ENCODE data around the gene TNIK. TPM values are rescaled to one million over a fixed set of nuclear protein-coding genes. Genes with fewer than 3 reads are reported as not detected.

Gene TNIK
- total RNA-seq, 1 experiment from 2014 or later, result 22.4 TPM

- BruUV-seq (replicated peaks), result no TSS peak
- ChIA-PET POLR2A (no interaction called here), CTCF (no interaction called here)
- Mint-ChIP-seq H3K9me3 (ENCODE audit: unreplicated experiment) (no peaks in the 10 kb centered on the region), H3K27me3 (ENCODE audit: insufficient read depth, unreplicated experiment) (no peaks in the 10 kb centered on the region), H3K27ac (ENCODE audit: unreplicated experiment) (no peak overlapping the region), H3K4me3 (ENCODE audit: unreplicated experiment) (no peak overlapping the region), H3K36me3 (ENCODE audit: insufficient read depth, unreplicated experiment) (no peaks in the 10 kb centered on the region), H3K4me1 (ENCODE audit: low read depth, unreplicated experiment) (peaks cover 4% of the 10 kb centered on the region)
- Histone ChIP-seq H3K4me1 (no peaks in the 10 kb centered on the region), H3K27me3 (replicated peaks; ENCODE audit: control insufficient read depth, insufficient read depth, low read length) (no peaks in the 10 kb centered on the region), H3K36me3 (ENCODE audit: control insufficient read depth, insufficient read depth, low read length) (no peaks in the 10 kb centered on the region), H3K9me3 (no peaks in the 10 kb centered on the region), H3K4me3 (ENCODE audit: low read depth, low read length) (no peak overlapping the region)
- intact Hi-C loops (cut with micrococcal nuclease; ENCODE audit: unreplicated experiment), result no loop called here
- DNase-seq, result no peak
- TF ChIP-seq CTCF (IDR thresholded peaks at IDR 0.05; ENCODE audit: insufficient read depth in 1 of 2, low read depth in 1 of 2, low read length in 1 of 2, severe bottlenecking in 1 of 2, unreplicated experiment in 1 of 2), result no peak
Observed at GRCh38 chr3:171199473-171199829, 260.8 kb downstream of the TNIK start.

- Mint-ChIP-seq H3K36me3 (ENCODE audit: insufficient read depth, unreplicated experiment) (no peaks in the 10 kb centered on the region), H3K9me3 (ENCODE audit: unreplicated experiment) (no peaks in the 10 kb centered on the region), H3K4me3 (ENCODE audit: unreplicated experiment) (no peak overlapping the region), H3K27ac (ENCODE audit: unreplicated experiment) (no peak overlapping the region), H3K27me3 (ENCODE audit: insufficient read depth, unreplicated experiment) (no peaks in the 10 kb centered on the region), H3K4me1 (ENCODE audit: low read depth, unreplicated experiment) (peaks cover 4% of the 10 kb centered on the region)
- no peaks in the 10 kb centered on the region for H3K27me3 ChIP-seq (replicated peaks; ENCODE audit: control insufficient read depth, insufficient read depth, low read length)
- no peaks in the 10 kb centered on the region for H3K4me1 ChIP-seq
- DNase-seq, result no peak
- H3K4me3 ChIP-seq (ENCODE audit: low read depth, low read length), result no peak overlapping the region
- no peak for TF ChIP-seq CTCF (IDR thresholded peaks at IDR 0.05; ENCODE audit: insufficient read depth in 1 of 2, low read depth in 1 of 2, low read length in 1 of 2, severe bottlenecking in 1 of 2, unreplicated experiment in 1 of 2)
- ChIA-PET POLR2A (interaction anchor here (0.5 kb wide), 1 partner anchor 230 kb away, joined by 5 read pairs; no protein-coding TSS in a partner anchor), CTCF (no interaction called here)
- BruUV-seq (replicated peaks), result no TSS peak
- H3K9me3 ChIP-seq, result no peaks in the 10 kb centered on the region
- H3K36me3 ChIP-seq (ENCODE audit: control insufficient read depth, insufficient read depth, low read length), result no peaks in the 10 kb centered on the region
- intact Hi-C loops (cut with micrococcal nuclease; ENCODE audit: unreplicated experiment), result no loop called here
Observed at GRCh38 chr3:171198781-171199472, 261.3 kb downstream of the TNIK start.

GRCh38 chr3:171195686-171196085 lies 264.5 kb downstream of the TNIK start:
- no peaks in the 10 kb centered on the region for H3K9me3 ChIP-seq
- peaks cover 4% of the 10 kb centered on the region for H3K4me1 Mint-ChIP-seq (ENCODE audit: low read depth, unreplicated experiment)
- no peak overlapping the region for H3K27ac Mint-ChIP-seq (ENCODE audit: unreplicated experiment)
- POLR2A ChIA-PET, result no interaction called here
- TF ChIP-seq CTCF (IDR thresholded peaks at IDR 0.05; ENCODE audit: insufficient read depth in 1 of 2, low read depth in 1 of 2, low read length in 1 of 2, severe bottlenecking in 1 of 2, unreplicated experiment in 1 of 2), result no peak
- H3K4me1 ChIP-seq, result no peaks in the 10 kb centered on the region
- BruUV-seq (replicated peaks), result no TSS peak
- H3K4me3 Mint-ChIP-seq (ENCODE audit: unreplicated experiment), result no peak overlapping the region
- H3K27me3 Mint-ChIP-seq (ENCODE audit: insufficient read depth, unreplicated experiment), result no peaks in the 10 kb centered on the region
- DNase-seq, result no peak
- no peaks in the 10 kb centered on the region for H3K27me3 ChIP-seq (replicated peaks; ENCODE audit: control insufficient read depth, insufficient read depth, low read length)
- intact Hi-C loops (cut with micrococcal nuclease; ENCODE audit: unreplicated experiment), result no loop called here
- H3K9me3 Mint-ChIP-seq (ENCODE audit: unreplicated experiment), result no peaks in the 10 kb centered on the region
- no peaks in the 10 kb centered on the region for H3K36me3 Mint-ChIP-seq (ENCODE audit: insufficient read depth, unreplicated experiment)
- CTCF ChIA-PET, result no interaction called here
- no peaks in the 10 kb centered on the region for H3K36me3 ChIP-seq (ENCODE audit: control insufficient read depth, insufficient read depth, low read length)
- no peak overlapping the region for H3K4me3 ChIP-seq (ENCODE audit: low read depth, low read length)

Measured in Caco-2 (cell line).